AG09309 (cell line): Measurements from ENCODE around the gene SORCS1.

Experiments used
- DNase-seq: peaks from one replicate; pipeline ENCODE4 v3.0.0-alpha.2; 2010; ENCODE audit warnings: low read depth
- H3K4me3 ChIP-seq: 2 replicates; pipeline ENCODE4 v1.5.1; 2011; ENCODE audit warnings: mild to moderate bottlenecking, low read depth, low read length, moderate library complexity; ENCODE audit not compliant: control insufficient read depth
- TF ChIP-seq, protein P1 (sequence below): IDR thresholded peaks from 2 replicates; pipeline ENCODE4 v1.5.1; 2011; ENCODE audit warnings: mild to moderate bottlenecking, low read depth, low read length, inconsistent platforms; ENCODE audit not compliant: insufficient read depth, control insufficient read depth; ENCODE audit errors: missing control alignments

SORCS1 gene

DNA sequence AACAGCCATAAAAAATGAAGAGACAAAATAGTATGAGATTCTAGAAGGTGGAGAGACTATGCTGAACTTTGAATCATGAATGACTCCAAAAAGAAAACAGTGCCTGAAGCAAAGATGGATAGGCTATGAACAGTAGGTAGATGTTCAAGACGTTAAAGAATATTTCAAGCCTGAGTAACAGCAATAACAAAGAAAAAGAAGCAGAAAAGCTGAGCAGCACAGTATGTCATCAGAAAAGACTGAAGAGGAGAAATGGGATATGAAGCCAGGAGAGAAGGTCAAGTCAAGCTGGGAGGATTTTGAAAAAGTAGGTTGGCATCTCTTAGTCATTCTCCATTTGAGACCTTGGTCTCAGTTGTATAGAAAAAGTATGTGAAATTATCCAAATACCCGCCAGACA, 484.4 kb downstream of the SORCS1 start:
- no peak for DNase-seq
- no peak overlapping the region for H3K4me3 ChIP-seq
- TF ChIP-seq, protein P1, sequence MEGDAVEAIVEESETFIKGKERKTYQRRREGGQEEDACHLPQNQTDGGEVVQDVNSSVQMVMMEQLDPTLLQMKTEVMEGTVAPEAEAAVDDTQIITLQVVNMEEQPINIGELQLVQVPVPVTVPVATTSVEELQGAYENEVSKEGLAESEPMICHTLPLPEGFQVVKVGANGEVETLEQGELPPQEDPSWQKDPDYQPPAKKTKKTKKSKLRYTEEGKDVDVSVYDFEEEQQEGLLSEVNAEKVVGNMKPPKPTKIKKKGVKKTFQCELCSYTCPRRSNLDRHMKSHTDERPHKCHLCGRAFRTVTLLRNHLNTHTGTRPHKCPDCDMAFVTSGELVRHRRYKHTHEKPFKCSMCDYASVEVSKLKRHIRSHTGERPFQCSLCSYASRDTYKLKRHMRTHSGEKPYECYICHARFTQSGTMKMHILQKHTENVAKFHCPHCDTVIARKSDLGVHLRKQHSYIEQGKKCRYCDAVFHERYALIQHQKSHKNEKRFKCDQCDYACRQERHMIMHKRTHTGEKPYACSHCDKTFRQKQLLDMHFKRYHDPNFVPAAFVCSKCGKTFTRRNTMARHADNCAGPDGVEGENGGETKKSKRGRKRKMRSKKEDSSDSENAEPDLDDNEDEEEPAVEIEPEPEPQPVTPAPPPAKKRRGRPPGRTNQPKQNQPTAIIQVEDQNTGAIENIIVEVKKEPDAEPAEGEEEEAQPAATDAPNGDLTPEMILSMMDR = no peak

DNA sequence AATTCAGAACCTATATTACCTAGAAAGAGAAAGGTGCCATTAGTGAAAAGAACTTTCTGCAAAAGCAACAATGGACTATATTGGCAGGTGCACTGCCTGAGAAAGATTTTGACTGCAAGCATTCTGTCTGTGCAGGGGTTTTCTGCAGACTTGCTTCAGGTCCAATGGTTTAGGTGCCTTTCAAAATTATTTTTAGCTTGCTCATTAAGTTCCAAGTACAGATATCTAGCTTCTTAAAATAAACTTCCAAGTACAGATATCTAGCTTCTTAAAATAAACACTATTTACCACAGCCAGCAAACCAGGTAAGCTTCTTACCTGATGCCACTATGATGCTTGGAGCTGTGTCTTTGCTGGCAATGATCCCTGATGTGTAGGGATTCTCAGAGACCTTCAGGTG, 485.2 kb downstream of the SORCS1 start:
- no peak overlapping the region for H3K4me3 ChIP-seq
- TF ChIP-seq, protein P1 = no peak
- no peak for DNase-seq

DNA sequence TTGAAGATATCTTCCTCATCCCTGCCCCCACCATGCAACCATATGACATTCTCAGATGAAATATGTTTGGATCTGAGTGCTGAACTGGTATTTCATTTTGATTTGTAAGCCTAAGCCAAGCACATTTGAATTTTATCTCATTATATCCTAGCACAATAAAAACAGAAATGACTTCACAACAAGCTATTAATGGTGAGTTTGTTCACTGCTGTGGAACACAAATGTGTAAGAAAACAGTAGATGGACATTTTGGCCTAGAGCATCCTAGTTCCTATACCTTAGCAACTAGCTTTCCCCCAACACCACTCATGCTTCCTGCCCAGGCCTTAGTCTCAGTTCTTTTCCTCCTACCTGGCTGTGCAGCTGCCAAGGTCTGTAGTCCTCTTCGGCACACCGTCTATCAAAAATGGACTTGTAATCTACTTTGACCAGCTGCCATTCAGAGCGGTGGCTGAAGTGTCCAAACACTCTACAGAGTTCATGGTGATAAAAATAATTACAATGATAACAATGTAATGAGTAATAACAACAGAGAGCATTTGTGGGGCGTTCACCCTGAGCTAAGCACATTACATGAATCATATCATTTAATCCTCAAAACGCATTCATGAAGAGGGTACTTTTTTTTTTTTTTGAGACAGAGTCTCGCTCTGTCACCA, 491.9 kb downstream of the SORCS1 start:
- DNase-seq = no peak
- no peak overlapping the region for H3K4me3 ChIP-seq
- TF ChIP-seq, protein P1 = no peak

DNA sequence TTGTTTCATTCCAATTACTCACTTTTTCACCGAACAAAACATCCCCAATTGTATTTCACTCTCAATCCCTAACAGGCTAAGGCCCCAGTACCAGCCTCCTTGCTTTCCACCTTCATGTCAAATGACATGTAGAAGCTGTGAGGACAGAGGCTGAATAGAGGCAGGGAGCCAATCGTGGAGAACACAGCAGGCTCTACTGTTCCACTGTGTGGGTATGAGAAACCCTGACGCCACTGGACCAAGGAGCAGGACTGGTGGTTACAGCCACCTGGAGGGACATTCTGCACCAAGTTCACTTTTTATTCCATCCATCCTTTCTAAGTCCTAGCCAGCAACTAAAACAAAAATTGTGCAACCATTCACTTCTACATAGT, 502.8 kb downstream of the SORCS1 start:
- H3K4me3 ChIP-seq = no peak overlapping the region
- TF ChIP-seq, protein P1 = no peak
- DNase-seq = no peak

DNA sequence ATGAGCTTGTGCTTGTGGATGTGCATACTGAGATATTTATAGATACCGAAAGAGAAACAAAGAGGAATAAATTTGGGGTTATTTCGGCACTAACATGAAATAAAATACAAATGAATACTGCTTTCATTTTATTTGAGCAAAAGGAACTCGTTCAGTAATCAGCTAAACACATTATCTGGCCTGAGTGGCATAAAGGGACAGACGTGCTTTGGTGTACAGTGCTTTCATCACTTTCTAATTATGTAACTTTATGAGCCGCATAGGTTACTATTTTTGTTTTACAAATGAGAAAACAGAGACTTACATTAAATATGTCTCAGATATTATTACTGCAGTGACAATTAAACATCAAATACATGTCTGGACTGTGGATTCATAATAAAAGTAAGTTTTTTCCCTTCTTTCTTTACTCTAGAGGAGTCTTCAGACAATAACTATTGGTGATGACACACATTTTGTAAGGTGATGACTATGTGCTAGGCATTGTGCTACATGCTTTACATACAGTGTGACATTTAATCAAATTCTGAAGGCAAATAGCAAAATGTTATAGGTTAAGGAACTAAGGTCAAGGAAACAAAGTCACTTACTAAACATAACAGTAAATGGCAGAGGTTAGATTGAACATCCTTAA, 503.3 kb downstream of the SORCS1 start:
- H3K4me3 ChIP-seq = no peak overlapping the region

GRCh38 chr10:106660550-106660949, 504.0 kb downstream of the SORCS1 start:
- H3K4me3 ChIP-seq = no peak overlapping the region
- TF ChIP-seq, protein P1 = no peak
- no peak for DNase-seq

More for the DNA sequence above, 503.3 kb downstream of the SORCS1 start:
- DNase-seq = no peak
- TF ChIP-seq, protein P1 = no peak
